ENCODE measurements around the gene PDE6H. TPM values are rescaled to one million over a fixed set of nuclear protein-coding genes. Genes with fewer than 3 reads are reported as not detected.
A peak's percentile ranks its signal among the peaks of the same experiment; 100 is the strongest.

Gene PDE6H
- total RNA-seq, 2 experiments from 2014 or later: not detected

- POLR2A ChIA-PET: interaction anchor here (0.8 to 2.9 kb wide), 9 partner anchors 8 to 189 kb away, joined by 3 to 31 read pairs (median 4); partner anchors contain the start of gene ARHGDIB
- H3K27me3 Mint-ChIP-seq: no peaks in the 10 kb centered on the region
- H3K36me3 Mint-ChIP-seq: peaks cover 58% of the 10 kb centered on the region
- peaks cover 71% of the 10 kb centered on the region for H3K4me1 Mint-ChIP-seq
- no peaks in the 10 kb centered on the region for H3K9me3 Mint-ChIP-seq
- ATAC-seq (ENCODE audit: low read depth): no peak
- no peak for DNase-seq
- H3K4me3 Mint-ChIP-seq: peak overlapping the region; percentile 91
- H3K27ac Mint-ChIP-seq: peak overlapping the region; percentile 89
These were observed 18.6 kb upstream of the PDE6H start for GRCh38 chr12:14954269-14954668.

GRCh38 chr12:14956024-14956891, 16.6 kb upstream of the PDE6H start:
- Mint-ChIP-seq H3K4me1 (peaks cover 57% of the 10 kb centered on the region), H3K9me3 (no peaks in the 10 kb centered on the region), H3K27me3 (no peaks in the 10 kb centered on the region), H3K27ac (peak overlapping the region; percentile 81), H3K4me3 (peak overlapping the region; percentile 98), H3K36me3 (peaks cover 55% of the 10 kb centered on the region)
- ATAC-seq (ENCODE audit: low read depth): no peak
- no peak for DNase-seq
- POLR2A ChIA-PET: interaction anchor here (0.9 to 8.2 kb wide), 5 partner anchors 8 to 591 kb away, joined by 3 to 186 read pairs (median 5); partner anchors contain the start of gene ATF7IP

GRCh38 chr12:14956905-14957304, 15.9 kb upstream of the PDE6H start:
- no peaks in the 10 kb centered on the region for H3K9me3 Mint-ChIP-seq

GRCh38 chr12:14957551-14958168, 15.2 kb upstream of the PDE6H start:
- Mint-ChIP-seq H3K4me1 (peaks cover 44% of the 10 kb centered on the region), H3K27ac (peak overlapping the region; percentile 99), H3K4me3 (peak overlapping the region; percentile 98), H3K9me3 (no peaks in the 10 kb centered on the region), H3K27me3 (no peaks in the 10 kb centered on the region), H3K36me3 (peaks cover 46% of the 10 kb centered on the region)
- DNase-seq (no peak), ATAC-seq (ENCODE audit: low read depth) (no peak)
- POLR2A ChIA-PET: interaction anchor here (0.6 to 8.2 kb wide), 7 partner anchors 9 to 592 kb away, joined by 3 to 186 read pairs (median 5); partner anchors contain the start of genes ATF7IP, C12orf60 and WBP11

More at GRCh38 chr12:14956905-14957304, 15.9 kb upstream of the PDE6H start:
- Mint-ChIP-seq H3K27me3 (no peaks in the 10 kb centered on the region), H3K27ac (peak overlapping the region; percentile 81), H3K4me3 (peak overlapping the region; percentile 98), H3K4me1 (peaks cover 51% of the 10 kb centered on the region), H3K36me3 (peaks cover 53% of the 10 kb centered on the region)
- DNase-seq (no peak), ATAC-seq (ENCODE audit: low read depth) (no peak)
- POLR2A ChIA-PET: interaction anchor here (0.6 to 8.2 kb wide), 5 partner anchors 9 to 570 kb away, joined by 3 to 186 read pairs (median 5); a partner anchor contains a TSS

GRCh38 chr12:14958361-14959125, 14.3 kb upstream of the PDE6H start:
- Mint-ChIP-seq H3K4me3 (peak overlapping the region; percentile 98), H3K9me3 (no peaks in the 10 kb centered on the region), H3K4me1 (peaks cover 41% of the 10 kb centered on the region), H3K27me3 (no peaks in the 10 kb centered on the region), H3K36me3 (peaks cover 42% of the 10 kb centered on the region), H3K27ac (peak overlapping the region; percentile 99)
- DNase-seq: no peak
- POLR2A ChIA-PET: interaction anchor here (0.8 to 8.2 kb wide), 8 partner anchors 8 to 593 kb away, joined by 3 to 186 read pairs (median 4); partner anchors contain the start of genes ATF7IP, C12orf60 and WBP11
- no peak for ATAC-seq (ENCODE audit: low read depth)

GRCh38 chr12:14959126-14959440, 13.8 kb upstream of the PDE6H start:
- POLR2A ChIA-PET: interaction anchor here (0.8 to 8.2 kb wide), 7 partner anchors 8 to 593 kb away, joined by 3 to 186 read pairs (median 5); partner anchors contain the start of genes ATF7IP, C12orf60 and WBP11
- ATAC-seq (ENCODE audit: low read depth): no peak
- DNase-seq: no peak
- H3K4me1 Mint-ChIP-seq: peaks cover 41% of the 10 kb centered on the region
- H3K27ac Mint-ChIP-seq: peak overlapping the region; percentile 99
- H3K4me3 Mint-ChIP-seq: peak overlapping the region; percentile 98
- peaks cover 39% of the 10 kb centered on the region for H3K36me3 Mint-ChIP-seq
- H3K27me3 Mint-ChIP-seq: no peaks in the 10 kb centered on the region
- H3K9me3 Mint-ChIP-seq: no peaks in the 10 kb centered on the region

GRCh38 chr12:14959463-14959862, 13.4 kb upstream of the PDE6H start:
- Mint-ChIP-seq H3K27me3 (no peaks in the 10 kb centered on the region), H3K9me3 (no peaks in the 10 kb centered on the region), H3K36me3 (peaks cover 37% of the 10 kb centered on the region), H3K4me3 (peak overlapping the region; percentile 98), H3K27ac (peak overlapping the region; percentile 99), H3K4me1 (peaks cover 39% of the 10 kb centered on the region)
- DNase-seq (no peak), ATAC-seq (ENCODE audit: low read depth) (no peak)
- POLR2A ChIA-PET: interaction anchor here (0.8 to 8.2 kb wide), 6 partner anchors 9 to 593 kb away, joined by 3 to 186 read pairs (median 6); partner anchors contain the start of gene ATF7IP

GRCh38 chr12:14959916-14960496, 12.8 kb upstream of the PDE6H start:
- Mint-ChIP-seq H3K9me3 (no peaks in the 10 kb centered on the region), H3K36me3 (peaks cover 35% of the 10 kb centered on the region), H3K4me1 (peaks cover 42% of the 10 kb centered on the region), H3K4me3 (peak overlapping the region; percentile 98), H3K27me3 (no peaks in the 10 kb centered on the region), H3K27ac (peak overlapping the region; percentile 99)
- POLR2A ChIA-PET: interaction anchor here (1.3 to 8.2 kb wide), 4 partner anchors 12 to 594 kb away, joined by 3 to 186 read pairs (median 16); partner anchors contain the start of gene ATF7IP
- DNase-seq (no peak), ATAC-seq (ENCODE audit: low read depth) (no peak)

- Mint-ChIP-seq H3K27me3 (no peaks in the 10 kb centered on the region), H3K4me1 (peaks cover 46% of the 10 kb centered on the region), H3K27ac (peak overlapping the region; percentile 99), H3K4me3 (peak overlapping the region; percentile 98), H3K9me3 (no peaks in the 10 kb centered on the region), H3K36me3 (peaks cover 35% of the 10 kb centered on the region)
- POLR2A ChIA-PET: interaction anchor here (0.7 to 8.2 kb wide), 13 partner anchors 8 to 260 kb away, joined by 3 to 186 read pairs (median 8); partner anchors contain the start of gene RERG
- ATAC-seq (ENCODE audit: low read depth): peak; percentile 37
- DNase-seq: peak; percentile 63
These were observed 12.0 kb upstream of the PDE6H start for GRCh38 chr12:14960548-14961465.

- peak within 1 kb of the TSS; percentile 98 for H3K4me3 Mint-ChIP-seq
- H3K27me3 Mint-ChIP-seq: no peaks in the 10 kb centered on the region
- ATAC-seq (ENCODE audit: low read depth) (peak; percentile 82), DNase-seq (peak; percentile 70)
- peak within 1 kb of the TSS; percentile 99 for H3K27ac Mint-ChIP-seq
- POLR2A ChIA-PET: interaction anchor here (0.6 to 8.2 kb wide), 14 partner anchors 9 to 260 kb away, joined by 3 to 186 read pairs (median 6); partner anchors contain the start of gene RERG
- peaks cover 43% of the 10 kb centered on the region for H3K4me1 Mint-ChIP-seq
- no peaks in the 10 kb centered on the region for H3K9me3 Mint-ChIP-seq
- H3K36me3 Mint-ChIP-seq: peaks cover 34% of the 10 kb centered on the region
These were observed 11.2 kb upstream of the PDE6H start, which contains the start of gene ARHGDIB for GRCh38 chr12:14961466-14962152. TSS of gene ARHGDIB (minus strand) at chr12:14961601. CDS start at chr12:14950712, 10,889 bp downstream.

GRCh38 chr12:14962153-14962539, 10.7 kb upstream of the PDE6H start:
- H3K4me1 Mint-ChIP-seq: peaks cover 38% of the 10 kb centered on the region
- H3K9me3 Mint-ChIP-seq: no peaks in the 10 kb centered on the region
- POLR2A ChIA-PET: interaction anchor here (0.6 to 8.2 kb wide), 12 partner anchors 9 to 585 kb away, joined by 3 to 186 read pairs (median 8); a partner anchor contains a TSS
- H3K27ac Mint-ChIP-seq: peak overlapping the region; percentile 99
- no peak for DNase-seq
- ATAC-seq (ENCODE audit: low read depth): no peak
- H3K27me3 Mint-ChIP-seq: no peaks in the 10 kb centered on the region
- peak overlapping the region; percentile 98 for H3K4me3 Mint-ChIP-seq
- peaks cover 30% of the 10 kb centered on the region for H3K36me3 Mint-ChIP-seq
